Esophagus muscularis mucosa (tissue), 3 donors: ENCODE results near the gene SDR42E1.

Source experiments
- CTCF ChIP-seq, 3 experiments: fragments of 200-600 bp in 2 of 3; fragments of 450-650 bp in 1 of 3; sonication (generic) in 2 of 3; IDR thresholded peaks; one replicate each; pipeline ENCODE4 v1.5.1; 2017 to 2019; ENCODE audit warnings: antibody characterized with exemption in 3 of 3, mild to moderate bottlenecking in 2 of 3, moderate library complexity in 1 of 3
- POLR2A ChIP-seq: fragments of 450-650 bp; IDR thresholded peaks from one replicate; pipeline ENCODE4 v1.6.1; 2017; ENCODE audit warnings: antibody characterized with exemption, moderate library complexity, mild to moderate bottlenecking, low read depth
- POLR2AphosphoS5 ChIP-seq, 2 donors: sonication (generic); formaldehyde crosslinking; IDR thresholded peaks; one replicate each; pipeline ENCODE4 v1.6.1; 2017; ENCODE audit warnings: antibody characterized with exemption in 2 of 2

- no peak for TF ChIP-seq CTCF (IDR thresholded peaks at IDR 0.05)
- no peak for TF ChIP-seq POLR2A
- TF ChIP-seq POLR2AphosphoS5 (IDR thresholded peaks at IDR 0.05) = no peak
Observed at GRCh38 chr16:82008957-82009592, 2.2 kb downstream of the SDR42E1 start.
